Upper lobe of left lung (tissue), 6 donors: ENCODE data around the gene IGSF9B. TPM values are rescaled to one million over a fixed set of nuclear protein-coding genes. Genes with fewer than 3 reads are reported as not detected.
A peak's percentile ranks its signal among the peaks of the same experiment; 100 is the strongest.
"Not testable (repeated sequence)": the region's sequence is repeated elsewhere in the genome, so short reads cannot be mapped to it uniquely, and the experiment has no call there.

ENCODE experiments used
- ATAC-seq, 2 donors: fragments of 200-7000 bp; cut with Tn5 transposase; one replicate each; pipeline ENCODE4 v1.9.1; 2022; ENCODE audit warnings: mild to moderate bottlenecking in 2 of 2, moderate library complexity in 2 of 2; ENCODE audit not compliant: low FRiP score in 2 of 2
- DNase-seq, 2 donors: peaks; one replicate each; pipeline ENCODE4 v3.0.0-alpha.2; 2019 to 2020
- H3K27ac ChIP-seq, 4 donors: fragments of 200-600 bp; sonication (generic); one replicate each; pipeline ENCODE4 v1.5.1; 2016 to 2019
- H3K27me3 ChIP-seq, 4 donors: fragments of 200-600 bp; sonication (generic); one replicate each; pipeline ENCODE4 v1.5.1; 2017 to 2019
- H3K36me3 ChIP-seq, 4 donors: fragments of 200-600 bp; sonication (generic); one replicate each; pipeline ENCODE4 v1.5.1; 2016 to 2019
- H3K4me1 ChIP-seq, 4 donors: fragments of 200-600 bp; sonication (generic); one replicate each; pipeline ENCODE4 v1.5.1; 2018 to 2019
- H3K4me3 ChIP-seq, 4 donors: fragments of 200-600 bp; sonication (generic); one replicate each; pipeline ENCODE4 v1.5.1; 2017 to 2019; ENCODE audit warnings: mild to moderate bottlenecking in 2 of 4, moderate library complexity in 1 of 4
- H3K9me3 ChIP-seq, 4 donors: fragments of 200-600 bp; sonication (generic); one replicate each; pipeline ENCODE4 v1.5.1; 2018 to 2019
- EP300 ChIP-seq, 4 donors: sonication (generic); formaldehyde crosslinking; IDR thresholded peaks; one replicate each; pipeline ENCODE4 v1.5.1; 2017; ENCODE audit warnings: antibody characterized with exemption in 4 of 4, control low read depth in 2 of 4
- POLR2A ChIP-seq, 4 donors: fragments of 450-650 bp; IDR thresholded peaks; one replicate each; pipeline ENCODE4 v1.5.1; 2016 to 2017; ENCODE audit warnings: antibody characterized with exemption in 4 of 4, mild to moderate bottlenecking in 2 of 4
- POLR2AphosphoS5 ChIP-seq, 2 donors: sonication (generic); formaldehyde crosslinking; IDR thresholded peaks; one replicate each; pipeline ENCODE4 v1.5.1; 2017; ENCODE audit warnings: antibody characterized with exemption in 2 of 2
- WGBS, 2 donors: methylation state at CpG; one replicate each; pipeline ENCODE4 v1.1.5; 2017 to 2018; 5-methylcytosine and 5-hydroxymethylcytosine counted together
- total RNA-seq, 6 donors: library from RNA; depleted of rRNA in 4 of 6; stranded (reverse); fragments of >200 nt in 4 of 6; gene quantifications; one replicate each; pipeline versions ENCODE4 v1.1.0 to v1.2.1, GENCODE V29; 2016 to 2021
- TF ChIP-seq, protein P1 (sequence below), 6 experiments: fragments of 450-650 bp in 4 of 6; fragments of 200-600 bp in 2 of 6; sonication (generic) in 2 of 6; IDR thresholded peaks; one replicate each; pipeline ENCODE4 v1.5.1; 2016 to 2019; ENCODE audit warnings: antibody characterized with exemption in 6 of 6
- donor health status: DM: no; HTN: no; CAD: no; lungs with moderate emphysema.
- donor health status: DM: no; HTN: yes; CAD: no; lungs with severe emphysema.

IGSF9B gene, protein sequence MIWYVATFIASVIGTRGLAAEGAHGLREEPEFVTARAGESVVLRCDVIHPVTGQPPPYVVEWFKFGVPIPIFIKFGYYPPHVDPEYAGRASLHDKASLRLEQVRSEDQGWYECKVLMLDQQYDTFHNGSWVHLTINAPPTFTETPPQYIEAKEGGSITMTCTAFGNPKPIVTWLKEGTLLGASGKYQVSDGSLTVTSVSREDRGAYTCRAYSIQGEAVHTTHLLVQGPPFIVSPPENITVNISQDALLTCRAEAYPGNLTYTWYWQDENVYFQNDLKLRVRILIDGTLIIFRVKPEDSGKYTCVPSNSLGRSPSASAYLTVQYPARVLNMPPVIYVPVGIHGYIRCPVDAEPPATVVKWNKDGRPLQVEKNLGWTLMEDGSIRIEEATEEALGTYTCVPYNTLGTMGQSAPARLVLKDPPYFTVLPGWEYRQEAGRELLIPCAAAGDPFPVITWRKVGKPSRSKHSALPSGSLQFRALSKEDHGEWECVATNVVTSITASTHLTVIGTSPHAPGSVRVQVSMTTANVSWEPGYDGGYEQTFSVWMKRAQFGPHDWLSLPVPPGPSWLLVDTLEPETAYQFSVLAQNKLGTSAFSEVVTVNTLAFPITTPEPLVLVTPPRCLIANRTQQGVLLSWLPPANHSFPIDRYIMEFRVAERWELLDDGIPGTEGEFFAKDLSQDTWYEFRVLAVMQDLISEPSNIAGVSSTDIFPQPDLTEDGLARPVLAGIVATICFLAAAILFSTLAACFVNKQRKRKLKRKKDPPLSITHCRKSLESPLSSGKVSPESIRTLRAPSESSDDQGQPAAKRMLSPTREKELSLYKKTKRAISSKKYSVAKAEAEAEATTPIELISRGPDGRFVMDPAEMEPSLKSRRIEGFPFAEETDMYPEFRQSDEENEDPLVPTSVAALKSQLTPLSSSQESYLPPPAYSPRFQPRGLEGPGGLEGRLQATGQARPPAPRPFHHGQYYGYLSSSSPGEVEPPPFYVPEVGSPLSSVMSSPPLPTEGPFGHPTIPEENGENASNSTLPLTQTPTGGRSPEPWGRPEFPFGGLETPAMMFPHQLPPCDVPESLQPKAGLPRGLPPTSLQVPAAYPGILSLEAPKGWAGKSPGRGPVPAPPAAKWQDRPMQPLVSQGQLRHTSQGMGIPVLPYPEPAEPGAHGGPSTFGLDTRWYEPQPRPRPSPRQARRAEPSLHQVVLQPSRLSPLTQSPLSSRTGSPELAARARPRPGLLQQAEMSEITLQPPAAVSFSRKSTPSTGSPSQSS (N-terminal part only)
- 10 to 100 TPM in 2 of 6 donors, 1 to 10 TPM in 4; 1.6 to 13.6 (median 5.3) TPM for total RNA-seq

DNA sequence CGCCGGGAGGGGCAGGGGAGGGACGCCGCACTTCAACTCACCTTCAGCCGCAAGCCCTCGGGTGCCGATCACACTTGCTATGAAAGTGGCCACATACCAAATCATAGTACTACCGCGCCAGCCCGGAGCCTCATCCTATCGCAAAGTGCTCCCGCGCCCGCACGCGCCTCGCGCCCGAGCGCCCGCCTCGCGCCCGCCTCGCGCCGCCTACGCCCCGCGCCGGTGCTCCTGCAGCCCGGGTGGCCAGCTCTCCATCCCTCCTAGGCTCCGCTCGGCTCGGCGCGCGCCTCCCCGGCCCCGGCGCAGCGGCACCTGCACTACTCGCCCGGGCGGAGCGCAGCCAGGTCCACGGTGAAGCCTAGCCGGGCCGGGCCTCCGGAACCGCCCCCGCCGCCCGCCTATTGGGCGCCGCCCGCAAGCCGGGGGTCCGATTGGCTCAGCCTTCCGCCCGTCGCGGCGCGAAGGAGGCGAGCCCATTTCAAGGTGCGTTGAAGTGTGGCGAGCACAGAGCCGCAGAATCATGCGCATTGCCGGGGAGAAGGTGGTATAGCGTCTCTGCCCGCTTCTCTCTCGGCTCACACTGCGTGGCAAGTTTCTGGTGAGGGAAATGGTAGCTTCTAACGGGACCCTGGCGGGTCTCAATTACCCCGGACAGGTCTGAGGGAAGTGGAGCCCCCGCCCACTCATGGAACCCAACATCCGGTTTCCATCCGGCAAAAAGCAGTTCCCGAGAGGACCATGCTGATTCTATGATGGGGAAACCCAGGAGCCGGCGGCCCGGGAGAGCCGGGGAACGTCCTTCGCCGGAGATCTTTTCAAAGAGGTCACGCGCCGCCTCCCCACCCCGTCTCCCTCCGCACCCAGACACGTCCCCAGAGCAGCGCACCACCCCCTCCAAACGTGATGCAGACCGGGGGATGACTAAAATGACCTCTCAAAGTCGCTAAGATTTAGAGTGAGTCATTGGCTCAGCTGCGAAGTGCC lies at the start of gene IGSF9B:
Gene IGSF9B, minus strand, starts transcription at position 319 of the 984 bp plus-strand sequence. Its CDS starts 214 bp downstream, at position 105.
- TF ChIP-seq POLR2A (IDR thresholded peaks at IDR 0.05) (peak in 1 of 4 donors; percentile 41), EP300 (IDR thresholded peaks at IDR 0.05) (no peak), POLR2AphosphoS5 (IDR thresholded peaks at IDR 0.05) (peak in 1 of 2 donors; percentile 5)
- 6 to 7% methylated on average over 15 to 38 of the region's 100 CpGs for WGBS, 2 donors
- peak; percentile 80 to 98 for DNase-seq
- Histone ChIP-seq H3K4me3 (peak within 1 kb of the TSS; percentile 39 to 71 (median 60)), H3K4me1 (peaks cover 17 to 34% (median 25%) of the 10 kb centered on the region in 4 donors), H3K36me3 (no peaks in the 10 kb centered on the region), H3K9me3 (no peaks in the 10 kb centered on the region), H3K27me3 (peaks cover 0 to 27% (median 12%) of the 10 kb centered on the region in 4 donors), H3K27ac (peak within 1 kb of the TSS in 2 of 4 donors; percentile 32 to 51)
- peak; percentile 92 to 93 for ATAC-seq

DNA sequence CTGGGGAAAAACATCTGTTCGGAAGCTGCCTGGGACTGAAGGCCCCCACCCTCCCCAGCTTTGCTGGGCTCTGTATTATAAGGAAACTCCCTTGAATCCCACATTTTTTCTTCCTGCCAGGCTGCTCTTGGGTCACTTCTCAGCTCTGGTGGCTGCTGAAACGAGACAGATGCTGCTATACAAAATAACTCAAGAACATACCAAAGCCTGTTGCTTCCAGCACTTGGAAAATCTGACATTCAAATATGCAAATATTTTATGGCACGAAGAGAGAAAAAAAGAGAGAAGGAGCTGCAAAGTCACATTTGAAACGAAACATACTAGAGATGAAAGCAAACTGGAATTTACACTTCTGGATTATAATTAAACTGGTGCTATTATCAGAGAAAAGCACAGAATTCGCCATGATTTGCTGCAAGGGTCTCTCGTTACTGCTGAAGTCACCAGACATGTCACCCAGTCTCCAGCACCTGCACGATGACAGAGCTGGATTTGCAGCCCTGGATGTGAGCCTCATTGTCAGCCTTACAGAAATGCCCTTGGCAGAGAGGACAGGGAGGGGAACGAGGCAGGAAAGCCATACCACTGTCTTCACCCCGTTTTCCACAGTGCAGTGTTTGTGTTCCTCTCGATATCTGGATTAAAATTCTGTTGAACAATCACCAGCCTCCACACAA lies 47.9 kb upstream of the IGSF9B start:
- no peak overlapping the region for H3K4me3 ChIP-seq
- H3K9me3 ChIP-seq = no peaks in the 10 kb centered on the region
- H3K27ac ChIP-seq = peak overlapping the region in 1 of 4 donors; percentile 10
- TF ChIP-seq, protein P1, sequence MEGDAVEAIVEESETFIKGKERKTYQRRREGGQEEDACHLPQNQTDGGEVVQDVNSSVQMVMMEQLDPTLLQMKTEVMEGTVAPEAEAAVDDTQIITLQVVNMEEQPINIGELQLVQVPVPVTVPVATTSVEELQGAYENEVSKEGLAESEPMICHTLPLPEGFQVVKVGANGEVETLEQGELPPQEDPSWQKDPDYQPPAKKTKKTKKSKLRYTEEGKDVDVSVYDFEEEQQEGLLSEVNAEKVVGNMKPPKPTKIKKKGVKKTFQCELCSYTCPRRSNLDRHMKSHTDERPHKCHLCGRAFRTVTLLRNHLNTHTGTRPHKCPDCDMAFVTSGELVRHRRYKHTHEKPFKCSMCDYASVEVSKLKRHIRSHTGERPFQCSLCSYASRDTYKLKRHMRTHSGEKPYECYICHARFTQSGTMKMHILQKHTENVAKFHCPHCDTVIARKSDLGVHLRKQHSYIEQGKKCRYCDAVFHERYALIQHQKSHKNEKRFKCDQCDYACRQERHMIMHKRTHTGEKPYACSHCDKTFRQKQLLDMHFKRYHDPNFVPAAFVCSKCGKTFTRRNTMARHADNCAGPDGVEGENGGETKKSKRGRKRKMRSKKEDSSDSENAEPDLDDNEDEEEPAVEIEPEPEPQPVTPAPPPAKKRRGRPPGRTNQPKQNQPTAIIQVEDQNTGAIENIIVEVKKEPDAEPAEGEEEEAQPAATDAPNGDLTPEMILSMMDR (IDR thresholded peaks at IDR 0.05) = no peak
- peak in 1 of 2 donors; percentile 18 for TF ChIP-seq POLR2AphosphoS5 (IDR thresholded peaks at IDR 0.05)
- WGBS, 2 donors = 40 to 50% methylated on average over 10 of the region's 10 CpGs
- H3K36me3 ChIP-seq = no peaks in the 10 kb centered on the region
- DNase-seq (no peak), ATAC-seq (peak in 1 of 2 donors; percentile 67)
- H3K4me1 ChIP-seq = peaks cover 0 to 12% (median 3%) of the 10 kb centered on the region in 4 donors
- H3K27me3 ChIP-seq = no peaks in the 10 kb centered on the region

DNA sequence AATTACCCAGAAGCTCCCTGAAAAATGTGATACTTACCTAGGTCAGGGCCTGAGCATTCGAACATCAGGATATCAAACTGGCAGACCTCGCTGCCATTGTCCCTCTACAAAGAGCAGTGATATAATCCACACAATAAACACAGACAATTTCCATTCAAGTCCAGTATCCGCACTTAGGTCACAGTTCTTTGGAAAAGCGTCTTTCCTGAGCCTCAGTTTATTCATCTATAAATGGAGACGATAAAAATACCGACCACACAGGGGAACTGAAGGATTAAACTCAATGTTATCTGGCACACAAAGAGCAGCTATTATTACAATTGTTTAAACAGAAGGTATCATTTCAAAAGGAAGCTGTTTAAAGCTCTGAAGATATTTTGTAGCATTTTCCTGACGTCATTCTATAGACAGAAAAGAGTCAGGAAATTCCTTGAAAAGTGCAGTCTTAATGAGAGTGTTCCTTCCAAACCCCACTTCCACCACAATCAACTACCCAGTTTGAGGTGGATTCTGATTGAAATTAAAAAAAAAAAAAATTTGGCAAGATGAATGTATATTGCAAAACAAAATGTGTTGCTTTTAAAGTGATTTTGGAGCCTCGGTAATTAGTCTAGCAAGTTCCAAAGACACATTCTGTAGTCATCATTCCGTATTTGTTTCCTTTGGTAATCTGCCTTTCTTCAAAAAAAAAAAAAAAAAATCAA lies 47.2 kb upstream of the IGSF9B start:
- 52 to 56% methylated on average over 9 of the region's 9 CpGs for WGBS, 2 donors
- no peak for TF ChIP-seq EP300 (IDR thresholded peaks at IDR 0.05)
- no peak for TF ChIP-seq POLR2A (IDR thresholded peaks at IDR 0.05)
- TF ChIP-seq, protein P1 (IDR thresholded peaks at IDR 0.05) = no peak
- no peak for TF ChIP-seq POLR2AphosphoS5 (IDR thresholded peaks at IDR 0.05)
- H3K27me3 ChIP-seq = no peaks in the 10 kb centered on the region
- peaks cover 0 to 12% (median 3%) of the 10 kb centered on the region in 4 donors for H3K4me1 ChIP-seq
- ATAC-seq (no peak), DNase-seq (no peak)
- H3K36me3 ChIP-seq = no peaks in the 10 kb centered on the region
- no peaks in the 10 kb centered on the region for H3K9me3 ChIP-seq
- H3K27ac ChIP-seq = peak overlapping the region in 1 of 4 donors; percentile 10
- H3K4me3 ChIP-seq = no peak overlapping the region

DNA sequence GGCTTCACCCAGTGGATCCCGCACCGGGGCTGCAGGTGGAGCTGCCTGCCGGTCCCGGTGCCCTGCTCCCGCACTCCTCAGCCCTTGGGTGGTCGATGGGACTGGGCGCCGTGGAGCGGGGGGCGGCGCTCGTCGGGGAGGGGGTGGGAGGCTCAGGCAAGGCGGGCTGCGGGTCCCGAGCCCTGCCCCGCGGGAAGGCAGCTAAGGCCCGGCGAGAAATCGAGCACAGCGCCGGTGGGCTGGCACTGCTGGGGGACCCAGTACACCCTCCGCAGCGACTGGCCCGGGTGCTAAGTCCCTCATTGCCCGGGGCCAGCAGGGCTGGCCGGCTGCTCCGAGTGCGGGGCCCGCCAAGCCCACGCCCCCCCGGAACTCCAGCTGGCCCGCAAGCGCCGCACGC lies 46.1 kb upstream of the IGSF9B start:
- not testable (repeated sequence) for H3K36me3 ChIP-seq
- DNase-seq = peak in 1 of 2 donors; percentile 69

DNA sequence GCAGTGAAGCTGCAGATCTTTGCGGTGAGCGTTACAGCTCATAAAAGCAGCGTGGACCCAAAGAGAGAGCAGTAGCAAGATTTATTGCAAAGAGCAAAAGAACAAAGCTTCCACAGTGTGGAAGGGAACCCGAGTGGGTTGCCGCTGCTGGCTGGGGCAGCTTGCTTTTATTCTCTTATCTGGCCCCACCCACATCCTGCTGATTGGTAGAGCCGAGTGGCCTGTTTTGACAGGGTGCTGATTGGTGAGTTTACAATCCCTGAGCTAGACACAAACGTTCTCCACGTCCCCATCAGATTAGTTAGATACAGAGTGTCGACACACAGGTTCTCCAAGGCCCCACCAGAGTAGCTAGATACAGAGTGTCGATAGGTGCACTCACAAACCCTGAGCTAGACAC lies 45.6 kb upstream of the IGSF9B start:
- not testable (repeated sequence) for H3K27ac ChIP-seq, H3K27me3 ChIP-seq, ATAC-seq, H3K4me3 ChIP-seq, DNase-seq, H3K36me3 ChIP-seq, H3K9me3 ChIP-seq
- 76% methylated on average over 10 of the region's 10 CpGs for WGBS, 2 donors
- H3K4me1 ChIP-seq = peaks cover 0 to 12% (median 3%) of the 10 kb centered on the region in 4 donors

More for the DNA sequence above, 46.1 kb upstream of the IGSF9B start:
- H3K27me3 ChIP-seq, H3K27ac ChIP-seq, H3K9me3 ChIP-seq, ATAC-seq, H3K4me3 ChIP-seq: not testable (repeated sequence)
- 98 to 99% methylated on average over 13 to 24 of the region's 37 CpGs for WGBS, 2 donors
- H3K4me1 ChIP-seq = peaks cover 0 to 12% (median 3%) of the 10 kb centered on the region in 4 donors
